H9 (cell line): Measurements from ENCODE around the gene NR1H4. TPM values are rescaled to one million over a fixed set of nuclear protein-coding genes. Genes with fewer than 3 reads are reported as not detected.

Experiments
- DNase-seq: peaks from one replicate; pipeline ENCODE4 v3.0.0-alpha.2; 2017
- H2AFZ ChIP-seq: one replicate; pipeline ENCODE4 v1.6.1; 2013; ENCODE audit warnings: mild to moderate bottlenecking, low read length, control low read depth, moderate library complexity
- H2AK5ac ChIP-seq: 2 replicates; pipeline ENCODE4 v1.6.1; 2013; ENCODE audit warnings: low read length, control low read depth, mixed read lengths; ENCODE audit not compliant: insufficient read length
- H2BK120ac ChIP-seq: one replicate; pipeline ENCODE4 v1.6.1; 2013; ENCODE audit warnings: low read depth, mild to moderate bottlenecking, low read length, control low read depth, inconsistent platforms; ENCODE audit not compliant: poor library complexity, severe bottlenecking
- H2BK12ac ChIP-seq: 2 replicates; pipeline ENCODE4 v1.6.1; 2013; ENCODE audit warnings: low read length, control low read depth, mixed read lengths, low read depth; ENCODE audit not compliant: insufficient read length
- H2BK15ac ChIP-seq: 2 replicates; pipeline ENCODE4 v1.6.1; 2013; ENCODE audit warnings: low read depth, low read length, control low read depth
- H2BK20ac ChIP-seq: one replicate; pipeline ENCODE4 v1.6.1; 2013; ENCODE audit warnings: low read depth, mild to moderate bottlenecking, low read length, control low read depth, inconsistent platforms; ENCODE audit not compliant: poor library complexity, severe bottlenecking
- H2BK5ac ChIP-seq: 2 replicates; pipeline ENCODE4 v1.6.1; 2013; ENCODE audit warnings: low read length, control low read depth, mixed read lengths; ENCODE audit not compliant: insufficient read length
- H3K14ac ChIP-seq: 2 replicates; pipeline ENCODE4 v1.6.1; 2013; ENCODE audit warnings: low read length, control low read depth; ENCODE audit not compliant: insufficient read depth
- H3K18ac ChIP-seq: 2 replicates; pipeline ENCODE4 v1.6.1; 2013; ENCODE audit warnings: low read depth, mild to moderate bottlenecking, mixed read lengths, low read length, control low read depth; ENCODE audit not compliant: insufficient read length
- H3K23ac ChIP-seq: 2 replicates; pipeline ENCODE4 v1.6.1; 2013; ENCODE audit warnings: low read length, control low read depth, mixed read lengths, low read depth; ENCODE audit not compliant: insufficient read length
- H3K23me2 ChIP-seq: 2 replicates; pipeline ENCODE4 v1.6.1; 2013; ENCODE audit warnings: low read depth, mild to moderate bottlenecking, mixed read lengths, low read length, control low read depth; ENCODE audit not compliant: insufficient read length, poor library complexity, severe bottlenecking
- H3K27ac ChIP-seq: 2 replicates; pipeline ENCODE4 v1.5.1; 2013; ENCODE audit warnings: low read length, control low read depth, mixed read lengths, low read depth; ENCODE audit not compliant: insufficient read length
- H3K27me3 ChIP-seq: 2 replicates; pipeline ENCODE4 v1.6.1; 2013; ENCODE audit warnings: low read length, control low read depth, inconsistent platforms; ENCODE audit not compliant: insufficient read depth
- H3K4ac ChIP-seq: 2 replicates; pipeline ENCODE4 v1.6.1; 2013; ENCODE audit warnings: low read depth, mild to moderate bottlenecking, control low read depth, inconsistent platforms, low read length, moderate library complexity
- H3K4me1 ChIP-seq: 2 replicates; pipeline ENCODE4 v1.6.1; 2013; ENCODE audit warnings: low read length, control low read depth, inconsistent platforms; ENCODE audit not compliant: insufficient read depth
- H3K4me2 ChIP-seq: 2 replicates; pipeline ENCODE4 v1.6.1; 2013; ENCODE audit warnings: low read length, control low read depth, mixed read lengths; ENCODE audit not compliant: insufficient read length, insufficient read depth
- H3K56ac ChIP-seq: 2 replicates; pipeline ENCODE4 v1.6.1; 2013; ENCODE audit warnings: low read depth, mild to moderate bottlenecking, mixed read lengths, low read length, control low read depth; ENCODE audit not compliant: insufficient read length
- H3K79me1 ChIP-seq: 2 replicates; pipeline ENCODE4 v1.6.1; 2013; ENCODE audit warnings: low read depth, mild to moderate bottlenecking, moderate library complexity, low read length, control low read depth, inconsistent platforms; ENCODE audit not compliant: insufficient read depth, poor library complexity, severe bottlenecking
- H3K79me2 ChIP-seq: 2 replicates; pipeline ENCODE4 v1.6.1; 2013; ENCODE audit warnings: low read length, control low read depth, inconsistent platforms; ENCODE audit not compliant: insufficient read depth
- H3K9ac ChIP-seq: 2 replicates; pipeline ENCODE4 v1.6.1; 2013; ENCODE audit warnings: low read length, control low read depth, mixed read lengths; ENCODE audit not compliant: insufficient read length; ENCODE audit errors: extremely low read depth
- H3K9me3 ChIP-seq: one replicate; pipeline ENCODE4 v1.6.1; 2013; ENCODE audit warnings: low read depth, low read length, inconsistent platforms; ENCODE audit not compliant: control insufficient read depth
- H3T11ph ChIP-seq: one replicate; pipeline ENCODE4 v1.6.1; 2013; ENCODE audit warnings: mild to moderate bottlenecking, low read length, control low read depth, inconsistent platforms
- H4K20me1 ChIP-seq: one replicate; pipeline ENCODE4 v1.6.1; 2013; ENCODE audit not compliant: control insufficient read depth, insufficient read length, insufficient read depth
- H4K5ac ChIP-seq: 2 replicates; pipeline ENCODE4 v1.6.1; 2013; ENCODE audit warnings: low read depth, mild to moderate bottlenecking, mixed read lengths, low read length, control low read depth; ENCODE audit not compliant: insufficient read length
- H4K8ac ChIP-seq: replicated peaks from 2 replicates; pipeline ENCODE4 v1.6.1; 2013; ENCODE audit warnings: low read length, control low read depth, mixed read lengths, low read depth; ENCODE audit not compliant: insufficient read length
- H4K91ac ChIP-seq: 2 replicates; pipeline ENCODE4 v1.6.1; 2013; ENCODE audit warnings: low read depth, mild to moderate bottlenecking, moderate library complexity, mixed read lengths, low read length, control low read depth; ENCODE audit not compliant: insufficient read length
- H3K27ac Mint-ChIP-seq, 3 experiments: 2 replicates in 2 of 3; 3 replicates in 1 of 3; pipeline ENCODE4 v1.8.0; 2020 to 2021; ENCODE audit warnings: mixed read lengths in 3 of 3, mild to moderate bottlenecking in 1 of 3, moderate library complexity in 1 of 3
- H3K27me3 Mint-ChIP-seq: 2 replicates; pipeline ENCODE4 v1.8.0; 2021; ENCODE audit warnings: low read depth, mild to moderate bottlenecking, moderate library complexity, mixed read lengths
- H3K36me3 Mint-ChIP-seq, 3 experiments: 2 replicates in 2 of 3; 3 replicates in 1 of 3; pipeline ENCODE4 v1.8.0; 2020 to 2021; ENCODE audit warnings: low read depth in 3 of 3, mixed read lengths in 3 of 3; ENCODE audit not compliant: insufficient read depth in 1 of 3
- H3K4me1 Mint-ChIP-seq, 2 experiments: 2 replicates each; pipeline ENCODE4 v1.8.0; 2020; ENCODE audit warnings: mixed read lengths in 2 of 2
- H3K4me3 Mint-ChIP-seq, 2 experiments: 2 replicates in 1 of 2; 3 replicates in 1 of 2; pipeline ENCODE4 v1.8.0; 2020 to 2021; ENCODE audit warnings: mild to moderate bottlenecking in 2 of 2, mixed read lengths in 2 of 2, moderate library complexity in 1 of 2
- H3K9me3 Mint-ChIP-seq, 2 experiments: 2 replicates in 1 of 2; 3 replicates in 1 of 2; pipeline ENCODE4 v1.8.0; 2020; ENCODE audit warnings: mild to moderate bottlenecking in 2 of 2, mixed read lengths in 2 of 2, moderate library complexity in 1 of 2
- WGBS: extraction: QIAGEN DNeasy Blood & Tissue Kit; methylation state at CpG from one replicate; pipeline ENCODE4 v1.1.7; 2013; ENCODE audit warnings: missing lambda C conversion rate, low lambda C conversion rate, mixed read lengths; ENCODE audit not compliant: insufficient read length; ENCODE audit errors: extremely low coverage; 5-methylcytosine and 5-hydroxymethylcytosine counted together
- total RNA-seq: library from RNA; stranded (reverse); gene quantifications from 2 replicates; pipeline ENCODE4 v1.2.1, GENCODE V29; 2021
- TF ChIP-seq, protein P1 (sequence below): fragments of 200-600 bp; sonication (generic); conservative IDR thresholded peaks from 3 replicates; pipeline ENCODE4 v1.8.0; 2021; ENCODE audit warnings: antibody characterized with exemption, mild to moderate bottlenecking

NR1H4 gene
- total RNA-seq, 1 experiment from 2014 or later: not detected

DNA sequence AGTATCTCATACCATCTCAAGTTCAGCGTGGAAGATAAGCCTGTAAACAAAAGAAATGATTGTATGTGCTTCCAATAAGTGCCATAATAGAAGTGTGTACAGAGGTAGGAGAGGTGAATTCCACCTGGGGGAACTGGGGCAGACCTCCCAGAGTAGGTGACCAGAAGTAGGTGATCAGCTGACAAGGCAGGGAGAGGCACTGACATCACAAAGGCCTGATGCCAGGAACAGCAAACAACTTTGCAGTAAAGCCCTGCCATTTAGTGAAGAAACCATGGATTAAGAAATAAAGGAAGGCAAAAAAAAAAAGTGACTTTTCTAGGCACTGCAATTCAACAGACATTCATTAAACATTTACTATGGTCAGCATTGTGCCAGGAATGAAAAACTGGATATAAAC, 31.1 kb downstream of the NR1H4 start:
- H3K4me3 Mint-ChIP-seq: no peak overlapping the region
- TF ChIP-seq, protein P1, sequence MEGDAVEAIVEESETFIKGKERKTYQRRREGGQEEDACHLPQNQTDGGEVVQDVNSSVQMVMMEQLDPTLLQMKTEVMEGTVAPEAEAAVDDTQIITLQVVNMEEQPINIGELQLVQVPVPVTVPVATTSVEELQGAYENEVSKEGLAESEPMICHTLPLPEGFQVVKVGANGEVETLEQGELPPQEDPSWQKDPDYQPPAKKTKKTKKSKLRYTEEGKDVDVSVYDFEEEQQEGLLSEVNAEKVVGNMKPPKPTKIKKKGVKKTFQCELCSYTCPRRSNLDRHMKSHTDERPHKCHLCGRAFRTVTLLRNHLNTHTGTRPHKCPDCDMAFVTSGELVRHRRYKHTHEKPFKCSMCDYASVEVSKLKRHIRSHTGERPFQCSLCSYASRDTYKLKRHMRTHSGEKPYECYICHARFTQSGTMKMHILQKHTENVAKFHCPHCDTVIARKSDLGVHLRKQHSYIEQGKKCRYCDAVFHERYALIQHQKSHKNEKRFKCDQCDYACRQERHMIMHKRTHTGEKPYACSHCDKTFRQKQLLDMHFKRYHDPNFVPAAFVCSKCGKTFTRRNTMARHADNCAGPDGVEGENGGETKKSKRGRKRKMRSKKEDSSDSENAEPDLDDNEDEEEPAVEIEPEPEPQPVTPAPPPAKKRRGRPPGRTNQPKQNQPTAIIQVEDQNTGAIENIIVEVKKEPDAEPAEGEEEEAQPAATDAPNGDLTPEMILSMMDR: no peak
- H3K9ac ChIP-seq: no peak overlapping the region
- no peaks in the 10 kb centered on the region for H3K9me3 ChIP-seq
- no peak overlapping the region for H2BK15ac ChIP-seq
- H3K27me3 Mint-ChIP-seq: no peaks in the 10 kb centered on the region
- no peaks in the 10 kb centered on the region for H3K79me1 ChIP-seq
- H3K18ac ChIP-seq: no peak overlapping the region
- no peaks in the 10 kb centered on the region for H4K20me1 ChIP-seq
- H3K4me1 Mint-ChIP-seq: no peaks in the 10 kb centered on the region
- no peak overlapping the region for H3K23ac ChIP-seq
- H3K27ac Mint-ChIP-seq: no peak overlapping the region
- no peak overlapping the region for H2BK12ac ChIP-seq
- no peaks in the 10 kb centered on the region for H3K9me3 Mint-ChIP-seq
- WGBS: no CpG with 5 or more reads among the region's 1 CpG
- H2BK20ac ChIP-seq: no peak overlapping the region
- no peak overlapping the region for H3K4me2 ChIP-seq
- H3K56ac ChIP-seq: no peak overlapping the region
- no peaks in the 10 kb centered on the region for H3K36me3 Mint-ChIP-seq
- H3K79me2 ChIP-seq: no peaks in the 10 kb centered on the region
- no peak overlapping the region for H2AK5ac ChIP-seq
- no peak overlapping the region for H4K91ac ChIP-seq
- no peak overlapping the region for H3K14ac ChIP-seq
- H2AFZ ChIP-seq: no peak overlapping the region
- no peak overlapping the region for H3T11ph ChIP-seq
- no peak overlapping the region for H3K4ac ChIP-seq
- no peak overlapping the region for H3K27ac ChIP-seq
- H3K27me3 ChIP-seq: no peaks in the 10 kb centered on the region
- no peak overlapping the region for H4K5ac ChIP-seq
- no peak overlapping the region for H2BK5ac ChIP-seq
- H3K23me2 ChIP-seq: no peaks in the 10 kb centered on the region
- DNase-seq: no peak
- no peaks in the 10 kb centered on the region for H3K4me1 ChIP-seq
- no peak overlapping the region for H4K8ac ChIP-seq
- no peak overlapping the region for H2BK120ac ChIP-seq
